Measurements from ENCODE around the gene ASZ1. TPM values are rescaled to one million over a fixed set of nuclear protein-coding genes. Genes with fewer than 3 reads are reported as not detected.

The ASZ1 gene
- polyA plus RNA-seq, 1 donor from 2014 or later = not detected

- TF ChIP-seq SMC3 (conservative IDR thresholded peaks at IDR 0.05; ENCODE audit: poor library complexity) (no peak), EP300 (conservative IDR thresholded peaks at IDR 0.05; ENCODE audit: poor library complexity, severe bottlenecking) (no peak), EZH2 (IDR thresholded peaks at IDR 0.05; ENCODE audit: borderline replicate concordance, insufficient read depth, low read length, poor library complexity, severe bottlenecking) (no peak), REST (IDR thresholded peaks at IDR 0.05; ENCODE audit: borderline replicate concordance) (no peak), RAD21 (conservative IDR thresholded peaks at IDR 0.05) (no peak), POLR2AphosphoS5 (IDR thresholded peaks at IDR 0.05) (no peak), MXI1 (conservative IDR thresholded peaks at IDR 0.05; ENCODE audit: poor library complexity, severe bottlenecking) (no peak), CTCF (IDR thresholded peaks at IDR 0.05; ENCODE audit: poor library complexity, severe bottlenecking) (no peak), TAF1 (IDR thresholded peaks at IDR 0.05; ENCODE audit: low read depth) (no peak)
- no peaks in the 10 kb centered on the region for H4K20me1 ChIP-seq (ENCODE audit: insufficient read depth)
- no peaks in the 10 kb centered on the region for H3F3A ChIP-seq (ENCODE audit: insufficient read depth, low read length, poor library complexity, severe bottlenecking)
- no peaks in the 10 kb centered on the region for H3K9me3 ChIP-seq (ENCODE audit: low read length)
- no peak overlapping the region for H3K4me3 ChIP-seq (ENCODE audit: low read length)
- H3K9me2 ChIP-seq (ENCODE audit: insufficient read depth, low read length) = no peaks in the 10 kb centered on the region
- H3K79me2 ChIP-seq (replicated peaks; ENCODE audit: insufficient read depth, low read length) = no peaks in the 10 kb centered on the region
- H3K27me3 ChIP-seq (ENCODE audit: insufficient read depth, low read depth, low read length) = peaks cover 48% of the 10 kb centered on the region
- H3K4me2 ChIP-seq (ENCODE audit: low read length) = no peak overlapping the region
- no peak overlapping the region for H2AFZ ChIP-seq (ENCODE audit: low read depth, low read length)
- no peak overlapping the region for H3K27ac ChIP-seq (ENCODE audit: low read length)
- H3K36me3 ChIP-seq (ENCODE audit: insufficient read depth, low read length) = no peaks in the 10 kb centered on the region
- H3K9ac ChIP-seq (ENCODE audit: low read length) = no peak overlapping the region
These were observed 108.1 kb downstream of the ASZ1 start for GRCh38 chr7:117319181-117319580.

- no peaks in the 10 kb centered on the region for H4K20me1 ChIP-seq (ENCODE audit: insufficient read depth)
- no peak overlapping the region for H3K4me3 ChIP-seq (ENCODE audit: low read length)
- H3K4me2 ChIP-seq (ENCODE audit: low read length) = no peak overlapping the region
- H3K9ac ChIP-seq (ENCODE audit: low read length) = no peak overlapping the region
- no peaks in the 10 kb centered on the region for H3K9me3 ChIP-seq (ENCODE audit: low read length)
- no peaks in the 10 kb centered on the region for H3K9me2 ChIP-seq (ENCODE audit: insufficient read depth, low read length)
- H2AFZ ChIP-seq (ENCODE audit: low read depth, low read length) = no peak overlapping the region
- no peaks in the 10 kb centered on the region for H3F3A ChIP-seq (ENCODE audit: insufficient read depth, low read length, poor library complexity, severe bottlenecking)
- no peak overlapping the region for H3K27ac ChIP-seq (ENCODE audit: low read length)
- no peaks in the 10 kb centered on the region for H3K79me2 ChIP-seq (replicated peaks; ENCODE audit: insufficient read depth, low read length)
- no peaks in the 10 kb centered on the region for H3K27me3 ChIP-seq (ENCODE audit: insufficient read depth, low read depth, low read length)
- H3K36me3 ChIP-seq (ENCODE audit: insufficient read depth, low read length) = no peaks in the 10 kb centered on the region
- no peak for TF ChIP-seq RAD21 (conservative IDR thresholded peaks at IDR 0.05)
- TF ChIP-seq TAF1 (IDR thresholded peaks at IDR 0.05; ENCODE audit: low read depth) = no peak
- no peak for TF ChIP-seq CTCF (IDR thresholded peaks at IDR 0.05; ENCODE audit: poor library complexity, severe bottlenecking)
- TF ChIP-seq REST (IDR thresholded peaks at IDR 0.05; ENCODE audit: borderline replicate concordance) = no peak
- TF ChIP-seq SMC3 (conservative IDR thresholded peaks at IDR 0.05; ENCODE audit: poor library complexity) = no peak
- no peak for TF ChIP-seq EZH2 (IDR thresholded peaks at IDR 0.05; ENCODE audit: borderline replicate concordance, insufficient read depth, low read length, poor library complexity, severe bottlenecking)
- TF ChIP-seq MXI1 (conservative IDR thresholded peaks at IDR 0.05; ENCODE audit: poor library complexity, severe bottlenecking) = no peak
- no peak for TF ChIP-seq POLR2AphosphoS5 (IDR thresholded peaks at IDR 0.05)
- TF ChIP-seq EP300 (conservative IDR thresholded peaks at IDR 0.05; ENCODE audit: poor library complexity, severe bottlenecking) = no peak
These were observed 113.7 kb downstream of the ASZ1 start for GRCh38 chr7:117313582-117313981.

Data from neural cell (in vitro differentiated cells).